VCaP (cell line): Measurements from ENCODE around the gene MRPL55.

Source experiments
- H3K27ac ChIP-seq: fragments of 450-650 bp; 2 replicates; pipeline ENCODE4 v1.5.1; 2017
- TF ChIP-seq, protein P1 (sequence below): fragments of 450-650 bp; conservative IDR thresholded peaks from 2 replicates; pipeline ENCODE4 v1.5.1; 2017; ENCODE audit warnings: mild to moderate bottlenecking, moderate library complexity

MRPL55 gene

DNA sequence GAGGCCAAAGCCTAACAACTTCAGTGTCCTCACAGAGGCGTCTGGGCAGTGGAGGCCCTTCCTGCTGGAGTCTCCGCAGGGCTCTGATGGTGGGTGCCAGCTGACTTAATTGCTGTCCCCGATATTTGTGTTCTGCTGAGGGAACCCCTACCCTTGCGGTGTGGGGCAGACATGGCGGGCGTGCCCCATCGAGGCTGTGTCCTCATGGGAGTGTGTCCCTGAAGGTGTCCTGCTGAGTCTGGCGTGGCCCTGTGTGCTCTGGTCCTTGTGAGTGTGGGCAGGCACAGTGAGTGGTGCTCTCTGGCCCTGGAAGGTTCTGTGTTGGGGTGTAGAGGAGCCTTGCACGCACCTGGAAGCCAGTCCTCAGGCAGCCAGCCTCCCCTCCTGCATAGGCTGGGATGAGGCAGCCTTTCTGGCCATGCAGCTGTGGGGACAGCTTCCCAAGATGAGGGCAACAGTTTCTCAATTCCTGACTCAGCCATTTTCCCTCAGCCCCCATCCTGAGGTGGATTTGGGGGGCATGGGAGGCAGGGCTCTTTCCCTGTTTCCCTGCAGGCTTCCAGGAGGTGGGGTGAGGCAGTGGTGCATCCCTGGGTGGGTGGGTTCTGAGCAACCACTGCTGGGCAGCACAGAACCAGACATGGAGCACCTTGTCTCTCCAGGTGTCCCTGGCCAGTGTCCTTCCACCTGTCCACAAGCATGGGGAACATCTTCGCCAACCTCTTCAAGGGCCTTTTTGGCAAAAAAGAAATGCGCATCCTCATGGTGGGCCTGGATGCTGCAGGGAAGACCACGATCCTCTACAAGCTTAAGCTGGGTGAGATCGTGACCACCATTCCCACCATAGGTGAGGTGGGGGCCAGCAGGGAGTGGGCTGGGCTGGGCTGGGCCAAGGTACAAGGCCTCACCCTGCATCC is 12.4 kb downstream of the MRPL55 start:
- TF ChIP-seq, protein P1, sequence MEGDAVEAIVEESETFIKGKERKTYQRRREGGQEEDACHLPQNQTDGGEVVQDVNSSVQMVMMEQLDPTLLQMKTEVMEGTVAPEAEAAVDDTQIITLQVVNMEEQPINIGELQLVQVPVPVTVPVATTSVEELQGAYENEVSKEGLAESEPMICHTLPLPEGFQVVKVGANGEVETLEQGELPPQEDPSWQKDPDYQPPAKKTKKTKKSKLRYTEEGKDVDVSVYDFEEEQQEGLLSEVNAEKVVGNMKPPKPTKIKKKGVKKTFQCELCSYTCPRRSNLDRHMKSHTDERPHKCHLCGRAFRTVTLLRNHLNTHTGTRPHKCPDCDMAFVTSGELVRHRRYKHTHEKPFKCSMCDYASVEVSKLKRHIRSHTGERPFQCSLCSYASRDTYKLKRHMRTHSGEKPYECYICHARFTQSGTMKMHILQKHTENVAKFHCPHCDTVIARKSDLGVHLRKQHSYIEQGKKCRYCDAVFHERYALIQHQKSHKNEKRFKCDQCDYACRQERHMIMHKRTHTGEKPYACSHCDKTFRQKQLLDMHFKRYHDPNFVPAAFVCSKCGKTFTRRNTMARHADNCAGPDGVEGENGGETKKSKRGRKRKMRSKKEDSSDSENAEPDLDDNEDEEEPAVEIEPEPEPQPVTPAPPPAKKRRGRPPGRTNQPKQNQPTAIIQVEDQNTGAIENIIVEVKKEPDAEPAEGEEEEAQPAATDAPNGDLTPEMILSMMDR, result no peak
- no peak overlapping the region for H3K27ac ChIP-seq

DNA sequence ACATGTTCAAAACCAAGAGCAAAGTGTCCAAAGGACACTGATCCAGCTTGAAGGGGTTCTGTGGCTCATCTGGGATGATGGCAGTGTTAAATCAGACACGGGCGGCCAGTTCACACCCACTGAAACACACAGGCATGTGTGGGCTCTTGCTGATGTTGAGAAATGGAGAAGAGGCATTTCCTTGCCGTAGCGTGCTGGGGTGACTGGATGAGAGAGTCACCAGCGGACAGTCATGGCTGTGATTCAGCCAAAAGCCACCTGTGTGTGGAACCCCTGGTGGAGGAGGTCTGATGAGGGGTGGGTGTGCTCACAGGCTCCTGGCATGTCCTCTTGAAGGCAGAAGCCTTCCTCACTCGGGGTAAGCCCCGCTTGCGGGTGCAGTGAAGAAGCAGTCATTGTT is 13.2 kb downstream of the MRPL55 start:
- H3K27ac ChIP-seq, result no peak overlapping the region

DNA sequence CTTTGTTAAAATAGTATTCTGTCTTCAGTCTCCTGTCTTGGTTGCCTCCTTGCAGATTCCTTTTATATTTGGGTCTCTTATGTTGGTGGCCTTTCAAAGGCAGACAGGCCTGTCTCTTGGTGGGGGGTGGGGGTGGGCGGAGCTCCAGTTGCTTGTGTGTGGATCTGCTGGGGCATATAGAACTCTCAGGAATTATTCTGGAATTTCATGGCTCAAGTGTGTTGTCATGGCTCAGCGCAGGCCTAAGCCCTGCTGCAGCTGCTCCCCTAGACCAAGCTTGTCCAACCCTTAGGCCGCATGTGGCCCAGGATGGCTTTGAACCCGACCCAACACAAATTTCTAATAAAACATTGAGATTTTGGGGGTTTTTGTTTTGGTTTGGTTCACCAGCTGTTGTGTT is 13.9 kb downstream of the MRPL55 start:
- TF ChIP-seq, protein P1, result no peak
- H3K27ac ChIP-seq, result no peak overlapping the region

More for the DNA sequence above, 13.2 kb downstream of the MRPL55 start:
- TF ChIP-seq, protein P1, result no peak

DNA sequence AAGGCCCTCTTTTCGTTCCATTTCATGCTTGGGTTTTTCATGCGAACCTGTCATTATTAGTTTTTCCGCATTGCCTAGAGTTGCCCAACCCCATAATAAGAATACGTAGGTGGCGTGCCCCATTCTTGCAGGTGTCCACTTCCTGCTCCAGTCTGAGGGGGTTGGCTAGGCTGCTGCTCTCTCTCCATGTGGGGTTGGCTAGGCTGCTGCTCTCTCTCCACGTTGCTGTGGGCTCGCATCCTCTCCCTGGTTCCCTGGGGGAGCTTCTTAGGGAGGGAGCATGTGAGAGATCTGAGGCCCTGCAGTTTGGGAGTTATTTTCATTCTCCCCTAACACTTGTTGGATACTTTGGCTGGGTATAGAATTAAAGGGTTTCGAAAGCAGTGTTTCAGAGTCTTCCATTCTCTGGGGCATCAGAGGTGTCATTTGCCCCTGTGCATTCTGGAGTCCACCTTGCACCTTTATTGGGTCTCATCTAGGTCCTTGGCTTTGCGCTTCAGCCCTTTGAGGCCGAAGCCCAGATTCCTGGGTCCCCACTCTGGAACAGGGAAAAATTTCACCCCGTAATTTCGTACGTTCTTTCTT is 14.6 kb downstream of the MRPL55 start:
- TF ChIP-seq, protein P1, result no peak
- no peak overlapping the region for H3K27ac ChIP-seq

DNA sequence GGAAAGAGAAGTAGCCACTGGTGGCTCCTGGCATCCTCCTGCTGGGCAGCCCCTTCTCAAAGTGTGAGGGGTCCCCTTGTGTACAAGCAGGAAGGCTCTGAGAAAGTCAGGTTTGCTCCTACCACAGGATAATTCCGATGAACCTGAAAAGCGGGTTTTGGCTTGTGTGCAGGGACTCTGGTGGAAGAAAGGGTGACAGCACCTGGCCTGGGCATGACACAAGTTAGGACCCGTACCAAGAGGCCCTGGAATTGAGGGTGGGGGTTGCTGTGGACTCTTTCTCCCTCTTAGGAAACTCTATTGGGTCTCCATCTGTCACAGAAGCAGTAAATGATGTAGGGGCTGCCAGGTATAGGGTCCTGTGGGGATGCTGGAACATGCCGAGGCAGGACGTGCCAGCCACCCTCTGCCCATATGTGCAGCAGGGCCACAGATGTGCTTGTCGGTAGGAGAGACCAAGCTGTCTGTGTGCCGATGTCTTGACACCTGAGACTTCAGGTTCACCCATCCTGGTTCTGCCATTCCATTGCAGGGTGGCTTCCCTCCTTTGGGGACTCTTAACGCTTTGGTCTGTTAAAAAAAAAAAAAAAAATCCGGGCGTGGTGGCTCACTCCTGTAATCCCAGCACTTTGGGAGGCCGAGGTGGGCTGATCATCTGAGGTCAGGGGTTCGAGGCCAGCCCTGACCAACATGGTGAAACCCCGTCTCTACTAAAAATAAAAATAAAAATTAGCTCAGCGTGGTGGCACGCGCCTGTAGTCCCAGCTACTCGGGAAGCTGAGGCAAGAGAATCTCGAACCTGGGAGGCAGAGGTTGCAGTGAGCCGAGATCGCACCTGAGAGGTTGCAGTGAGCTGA is 15.8 kb downstream of the MRPL55 start:
- no peak overlapping the region for H3K27ac ChIP-seq
- TF ChIP-seq, protein P1, result no peak

DNA sequence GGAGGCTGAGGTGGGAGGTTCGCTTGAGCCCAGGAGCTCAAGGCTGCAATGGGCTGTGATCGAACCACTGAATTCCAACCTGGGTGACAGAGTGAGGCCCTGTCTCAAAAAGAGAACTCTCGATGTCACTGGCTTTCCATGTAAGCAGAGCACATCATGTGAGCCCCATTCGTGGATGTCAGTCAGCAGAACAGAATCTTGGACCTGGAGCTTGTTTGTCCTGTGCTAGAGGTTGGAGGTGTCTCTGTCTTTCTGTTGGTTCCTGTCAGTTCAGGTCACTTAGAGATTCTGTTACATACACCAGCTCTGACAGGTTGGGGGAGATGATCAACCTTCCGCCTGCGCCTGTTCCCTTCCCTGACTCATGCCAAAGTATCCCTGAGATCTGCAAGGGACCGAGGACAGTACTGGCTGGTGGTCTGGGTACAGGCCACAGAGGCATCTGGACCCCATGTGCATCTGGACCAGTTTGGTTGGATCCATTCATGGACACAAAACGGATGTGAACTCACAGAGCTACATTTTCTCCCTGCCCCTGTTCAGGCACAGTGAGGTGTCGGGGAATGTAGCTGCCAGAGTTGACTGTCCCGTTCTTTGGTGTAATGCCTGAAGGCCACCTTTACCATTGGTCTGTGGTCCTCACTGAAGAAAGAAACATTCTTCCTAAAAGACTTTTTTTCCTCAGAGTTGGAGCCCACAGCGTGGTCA is 16.6 kb downstream of the MRPL55 start:
- TF ChIP-seq, protein P1, result no peak
- no peak overlapping the region for H3K27ac ChIP-seq
